Measurements from ENCODE around the gene GAL3ST1. TPM values are rescaled to one million over a fixed set of nuclear protein-coding genes. Genes with fewer than 3 reads are reported as not detected.

The GAL3ST1 gene
- total and polyA plus RNA-seq, 2 of the 8 experiments (the other 6 are each of a cell fraction or from before 2014, with no cell fraction given), result 11.0 to 32.5 TPM

DNA sequence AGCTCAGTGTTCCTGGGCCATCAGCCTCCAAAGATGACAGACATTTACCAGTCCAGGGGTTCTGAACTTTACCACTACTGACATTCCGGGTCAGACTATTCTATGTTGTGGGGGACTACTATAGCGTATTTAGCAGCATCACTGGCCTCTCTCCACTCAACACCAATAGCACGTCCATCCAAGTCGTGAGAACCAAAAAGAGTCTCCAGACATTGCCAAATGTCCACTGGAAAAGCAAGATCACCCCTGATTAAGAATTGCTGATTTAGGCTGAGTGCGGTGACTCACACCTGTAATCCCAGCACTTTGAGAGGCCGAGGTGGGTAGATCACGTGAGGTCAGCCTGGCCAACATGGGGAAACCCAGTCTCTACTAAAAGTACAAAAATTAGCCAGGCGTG, 11.9 kb upstream of the GAL3ST1 start:
- Histone ChIP-seq H2BK15ac (ENCODE audit: low read length) (no peak overlapping the region), H2AFZ (ENCODE audit: low read length) (no peak overlapping the region), H3K4ac (replicated peaks; ENCODE audit: insufficient read length, low read depth, low read length) (no peak overlapping the region), H4K8ac (ENCODE audit: extremely low read depth, insufficient read depth, low read length) (no peak overlapping the region), H4K20me1 (replicated peaks in 1 of 2; ENCODE audit: control insufficient read depth in 1 of 2, insufficient read depth in 2 of 2, low read length in 2 of 2) (peaks cover 8 to 29% of the 10 kb centered on the region in 2 experiments), H3K9ac (replicated peaks in 1 of 4; ENCODE audit: extremely low read depth in 1 of 4, low read depth in 3 of 4, low read length in 3 of 4) (no peak overlapping the region), H4K5ac (ENCODE audit: insufficient read length, low read depth, low read length) (no peak overlapping the region), H3K79me1 (ENCODE audit: low read depth, low read length) (peaks cover 3% of the 10 kb centered on the region), H2BK5ac (ENCODE audit: low read depth, low read length) (no peak overlapping the region), H3K4me2 (ENCODE audit: insufficient read depth in 1 of 2, low read depth in 2 of 2, low read length in 2 of 2) (no peak overlapping the region), H2BK120ac (replicated peaks; ENCODE audit: low read depth, low read length) (no peak overlapping the region), H2AK5ac (ENCODE audit: low read depth, low read length) (no peak overlapping the region), H3K27me3 (replicated peaks in 1 of 4; ENCODE audit: control insufficient read depth in 3 of 4, extremely low read depth in 1 of 4, insufficient read depth in 3 of 4, low read length in 3 of 4) (no peaks in the 10 kb centered on the region), H3K9me3 (ENCODE audit: insufficient read depth in 2 of 2, low read depth in 1 of 2, low read length in 1 of 2) (no peaks in the 10 kb centered on the region), H3K4me3 (ENCODE audit: extremely low read depth in 1 of 4, insufficient read depth in 2 of 4, low read depth in 3 of 4, low read length in 4 of 4) (no peak overlapping the region), H3K36me3 (ENCODE audit: control insufficient read depth in 2 of 4, insufficient read depth in 4 of 4, low read length in 3 of 4) (peaks cover 45 to 67% (median 65%) of the 10 kb centered on the region in 4 experiments), H3K18ac (ENCODE audit: extremely low read depth, low read length) (no peak overlapping the region), H3K27ac (ENCODE audit: low read depth, low read length) (no peak overlapping the region), H2BK12ac (ENCODE audit: low read depth, low read length) (no peak overlapping the region), H4K91ac (replicated peaks; ENCODE audit: insufficient read length, low read length) (no peak overlapping the region), H3K23me2 (ENCODE audit: low read depth, low read length) (peaks cover 5% of the 10 kb centered on the region), H3K14ac (ENCODE audit: insufficient read length) (no peak overlapping the region), H2BK20ac (ENCODE audit: low read length) (no peak overlapping the region), H3K23ac (ENCODE audit: insufficient read length) (no peak overlapping the region), H3K56ac (replicated peaks; ENCODE audit: insufficient read length, low read depth, low read length) (no peak overlapping the region), H3K79me2 (ENCODE audit: control insufficient read depth in 1 of 2, insufficient read depth in 2 of 2, low read length in 2 of 2) (peaks cover 17 to 22% of the 10 kb centered on the region in 2 experiments), H3K4me1 (replicated peaks in 1 of 4; ENCODE audit: control insufficient read depth in 3 of 4, insufficient read depth in 4 of 4, low read length in 3 of 4) (peaks cover 0 to 8% (median 1%) of the 10 kb centered on the region in 4 experiments; a peak in 3 of 7 replicates)
- DNase-seq (ENCODE audit: low read depth in 1 of 2, low spot score in 2 of 2) (no peak), FAIRE-seq (no peak)
- 92% methylated on average over 8 of the region's 8 CpGs; no CpG with 5 or more reads in 1 of the 2 experiments for WGBS, 2 experiments (ENCODE audit: extremely low coverage in 1 of 2, insufficient coverage in 1 of 2, insufficient read length in 1 of 2, insufficient replicate concordance in 2 of 2, low coverage in 1 of 2, low lambda C conversion rate in 2 of 2, missing lambda C conversion rate in 1 of 2)
- POLR2A ChIA-PET (ENCODE audit: partially characterized antibody), result interaction anchor here (1.1 to 8.4 kb wide), 2 partner anchors 10 to 11 kb away, joined by 3 to 64 read pairs; partner anchors contain the start of gene GAL3ST1
- CTCF ChIA-PET (ENCODE audit: partially characterized antibody), result interaction anchor here (0.7 to 7.3 kb wide), 6 partner anchors 10 to 101 kb away, joined by 3 to 40 read pairs (median 4); no protein-coding TSS in a partner anchor
- TF ChIP-seq NANOG (IDR thresholded peaks at IDR 0.05; ENCODE audit: insufficient read depth, low read depth, low read length, poor library complexity, severe bottlenecking), result no peak
- no peak for TF ChIP-seq CHD2 (IDR thresholded peaks at IDR 0.05; ENCODE audit: low read length)
- TF ChIP-seq SP4 (IDR thresholded peaks at IDR 0.05; ENCODE audit: low read length), result no peak
- no peak for TF ChIP-seq HDAC2 (IDR thresholded peaks at IDR 0.05; ENCODE audit: borderline replicate concordance in 1 of 2, low read depth in 2 of 2, low read length in 2 of 2)
- no peak for TF ChIP-seq SIN3A (conservative IDR thresholded peaks at IDR 0.05 in 1 of 2, IDR thresholded peaks at IDR 0.05 in 1 of 2; ENCODE audit: low read depth in 1 of 2, low read length in 2 of 2)
- TF ChIP-seq CREB1 (IDR thresholded peaks at IDR 0.05), result no peak
- TF ChIP-seq EZH2 (IDR thresholded peaks at IDR 0.05; ENCODE audit: low read depth, low read length, severe bottlenecking), result no peak
- no peak for TF ChIP-seq RAD21 (IDR thresholded peaks at IDR 0.05 in 1 of 2, conservative IDR thresholded peaks at IDR 0.05 in 1 of 2; ENCODE audit: low read depth in 2 of 2, low read length in 2 of 2)
- TF ChIP-seq SIRT6 (IDR thresholded peaks at IDR 0.05; ENCODE audit: low read length), result no peak
- no peak for TF ChIP-seq SIX5 (IDR thresholded peaks at IDR 0.05; ENCODE audit: low read depth, low read length)
- no peak for TF ChIP-seq MAX (IDR thresholded peaks at IDR 0.05)
- no peak for TF ChIP-seq KDM4A (IDR thresholded peaks at IDR 0.05; ENCODE audit: low read depth, low read length, severe bottlenecking)
- no peak for TF ChIP-seq RXRA (IDR thresholded peaks at IDR 0.05; ENCODE audit: insufficient read depth, low read depth, low read length)

Data from H1 (cell line).